NCI-H446 treated with DMSO at 0.1 percent for 48 hours (cell line): ENCODE measurements around the gene CD47.

Source experiments
- DNase-seq: peaks from one replicate; lab custom pipeline; 2025; lab: John Stamatoyannopoulos, UW

Gene CD47

GRCh38 chr3:108051005-108051404, 39.8 kb downstream of the CD47 start:
- DNase-seq, result no peak

GRCh38 chr3:108047987-108048386, 42.8 kb downstream of the CD47 start:
- no peak for DNase-seq

GRCh38 chr3:108046247-108046646, 44.6 kb downstream of the CD47 start:
- no peak for DNase-seq

GRCh38 chr3:108044699-108045098, 46.1 kb downstream of the CD47 start:
- DNase-seq, result no peak

GRCh38 chr3:108042300-108042699, 48.5 kb downstream of the CD47 start:
- no peak for DNase-seq

- no peak for DNase-seq
These were observed 49.6 kb downstream of the CD47 start for GRCh38 chr3:108041253-108041652.

GRCh38 chr3:108037770-108038169, 53.1 kb downstream of the CD47 start:
- no peak for DNase-seq

GRCh38 chr3:108036984-108037741, 53.7 kb downstream of the CD47 start:
- DNase-seq, result no peak

GRCh38 chr3:108036401-108036800, 54.4 kb downstream of the CD47 start:
- DNase-seq, result no peak

GRCh38 chr3:108035751-108036150, 55.1 kb downstream of the CD47 start:
- DNase-seq, result no peak

- DNase-seq, result no peak
These were observed 58.9 kb downstream of the CD47 start for GRCh38 chr3:108031895-108032294.

GRCh38 chr3:108030960-108031359, 59.9 kb downstream of the CD47 start:
- DNase-seq, result no peak

GRCh38 chr3:108029466-108029865, 61.4 kb downstream of the CD47 start:
- DNase-seq, result no peak

GRCh38 chr3:108028896-108029295, 61.9 kb downstream of the CD47 start:
- no peak for DNase-seq

- no peak for DNase-seq
These were observed 65.7 kb downstream of the CD47 start for GRCh38 chr3:108025177-108025576.

GRCh38 chr3:108024146-108024850, 66.5 kb downstream of the CD47 start:
- DNase-seq, result no peak

- no peak for DNase-seq
These were observed 68.3 kb downstream of the CD47 start for GRCh38 chr3:108022256-108023150.

GRCh38 chr3:108021533-108021932, 69.3 kb downstream of the CD47 start:
- DNase-seq, result no peak

GRCh38 chr3:108021131-108021530, 69.7 kb downstream of the CD47 start:
- DNase-seq, result no peak

- DNase-seq, result no peak
These were observed 72.3 kb downstream of the CD47 start for GRCh38 chr3:108018552-108018951.

GRCh38 chr3:108017587-108017986, 73.2 kb downstream of the CD47 start:
- no peak for DNase-seq

- no peak for DNase-seq
These were observed 75.9 kb downstream of the CD47 start for GRCh38 chr3:108014943-108015342.
